Activated naive CD4-positive, alpha-beta T cell treated with anti-CD3 and anti-CD28 coated beads, Interleukin-2, amount 50 U/mL, for 24 hours (primary cell): Measurements from ENCODE around the gene AFDN.
"Not testable (repeated sequence)": the region's sequence is repeated elsewhere in the genome, so short reads cannot be mapped to it uniquely, and the experiment has no call there.

ENCODE experiments used
- H3K27ac Mint-ChIP-seq: one replicate; pipeline ENCODE4 v1.8.0; 2021; ENCODE audit warnings: mild to moderate bottlenecking, mixed read lengths
- H3K27me3 Mint-ChIP-seq: one replicate; pipeline ENCODE4 v1.8.0; 2021; ENCODE audit warnings: mixed read lengths
- H3K36me3 Mint-ChIP-seq: one replicate; pipeline ENCODE4 v1.8.0; 2021; ENCODE audit warnings: mixed read lengths
- H3K4me1 Mint-ChIP-seq: one replicate; pipeline ENCODE4 v1.8.0; 2021; ENCODE audit warnings: mixed read lengths
- H3K4me3 Mint-ChIP-seq: one replicate; pipeline ENCODE4 v1.8.0; 2021; ENCODE audit warnings: mild to moderate bottlenecking, mixed read lengths
- H3K9me3 Mint-ChIP-seq: one replicate; pipeline ENCODE4 v1.8.0; 2021; ENCODE audit warnings: mixed read lengths

AFDN gene

DNA sequence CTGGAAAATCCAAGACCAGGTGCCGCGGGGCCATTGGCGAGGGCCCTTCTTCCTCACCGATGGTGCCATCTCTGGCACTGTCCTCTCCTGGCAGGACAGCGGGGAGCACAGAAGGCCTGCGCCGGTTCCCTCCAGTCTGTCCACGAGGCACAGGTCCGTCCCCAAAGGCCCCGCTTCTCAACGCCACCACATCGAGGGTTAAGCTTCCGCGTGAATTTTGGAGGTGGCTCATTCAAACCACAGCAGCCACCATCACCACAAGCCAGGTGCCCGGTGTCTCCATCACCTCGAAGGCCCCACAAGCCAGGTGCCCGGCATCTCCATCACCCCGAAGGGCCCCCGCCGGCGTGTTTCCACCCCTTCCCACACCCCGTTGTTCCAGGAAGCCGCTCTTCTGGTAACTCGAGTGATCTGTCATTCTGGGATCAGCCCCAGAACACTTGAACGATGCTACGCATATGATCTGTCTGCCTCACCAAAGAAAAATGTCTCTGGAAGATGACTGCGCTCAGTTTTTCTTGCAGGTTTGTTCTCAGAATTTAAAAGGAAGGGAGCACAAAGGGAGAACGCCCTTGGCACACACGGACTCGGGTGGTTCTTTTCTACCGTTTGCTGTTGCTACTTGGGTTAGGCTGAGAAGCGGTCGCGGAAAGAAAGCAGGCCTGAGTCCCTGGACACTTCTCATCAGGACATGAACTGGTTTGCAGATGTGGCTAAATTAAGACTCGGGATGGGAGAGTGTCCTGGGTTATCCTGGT, 160.9 kb downstream of the AFDN start:
- no peak overlapping the region for H3K4me3 Mint-ChIP-seq
- peaks cover 1% of the 10 kb centered on the region for H3K27me3 Mint-ChIP-seq
- H3K27ac Mint-ChIP-seq = no peak overlapping the region
- H3K36me3 Mint-ChIP-seq = no peaks in the 10 kb centered on the region
- no peaks in the 10 kb centered on the region for H3K9me3 Mint-ChIP-seq
- H3K4me1 Mint-ChIP-seq = no peaks in the 10 kb centered on the region

DNA sequence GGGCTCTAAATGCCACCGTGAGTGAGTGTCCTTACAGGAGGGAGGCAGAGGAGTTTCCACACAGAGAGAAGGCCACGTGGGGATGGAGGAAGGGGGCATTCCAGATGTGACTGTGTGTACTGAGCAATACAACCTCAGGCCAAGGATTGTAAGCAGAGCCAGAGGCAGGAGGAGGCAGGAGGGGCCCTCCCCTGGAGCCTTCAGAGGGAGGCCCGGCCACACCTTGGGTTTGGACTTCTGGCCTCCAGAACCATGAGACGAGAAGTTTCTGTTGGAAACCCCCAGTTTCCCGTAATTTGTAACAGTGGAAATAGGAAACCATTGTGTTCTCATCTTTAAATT, 161.4 kb downstream of the AFDN start:
- Mint-ChIP-seq H3K9me3 (no peaks in the 10 kb centered on the region), H3K4me3 (no peak overlapping the region), H3K27me3 (no peaks in the 10 kb centered on the region), H3K4me1 (no peaks in the 10 kb centered on the region), H3K27ac (no peak overlapping the region), H3K36me3 (no peaks in the 10 kb centered on the region)

DNA sequence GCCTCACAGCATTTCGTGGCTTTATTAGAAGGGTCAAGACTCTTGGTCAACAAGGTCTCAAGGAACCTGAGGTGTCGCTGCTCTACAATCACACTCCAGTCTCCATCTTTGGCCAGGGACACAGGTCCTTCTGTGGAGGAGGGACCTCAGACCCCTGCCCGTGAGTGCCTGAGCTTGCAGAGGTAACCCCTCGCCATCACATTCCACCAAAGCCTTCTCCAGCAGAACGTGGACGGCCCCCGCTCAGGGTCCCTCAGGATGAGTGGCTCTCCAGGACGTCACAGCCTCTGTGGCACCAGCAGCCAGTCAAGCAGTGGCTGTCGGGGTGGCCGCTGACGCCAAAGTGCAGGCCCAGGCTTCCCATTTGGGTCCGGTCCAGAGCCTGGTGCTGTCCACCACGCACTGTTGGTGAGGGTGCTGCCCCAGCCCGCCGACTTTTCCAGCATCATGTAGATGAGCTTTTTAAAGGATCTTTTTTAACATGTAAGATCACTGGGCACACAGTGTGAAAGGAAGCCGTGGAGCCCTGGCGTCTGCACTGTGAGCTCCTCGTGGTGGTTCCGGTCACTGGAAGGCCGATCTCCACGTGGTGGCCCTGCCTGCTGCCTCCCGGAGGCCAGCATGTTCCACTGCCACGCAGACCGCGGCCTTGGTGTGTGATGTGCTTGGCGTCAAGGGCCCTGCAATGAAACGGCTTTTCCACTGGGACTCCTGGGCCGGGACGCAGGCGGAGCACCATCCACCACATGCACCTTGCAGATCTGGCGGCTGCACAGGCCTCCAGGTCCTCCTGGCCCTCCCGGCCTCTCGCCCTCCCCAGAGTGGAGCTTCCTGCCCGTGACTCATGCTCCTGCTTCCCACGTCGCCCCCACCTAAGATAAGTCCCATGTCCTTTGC, 162.5 kb downstream of the AFDN start:
- no peak overlapping the region for H3K4me3 Mint-ChIP-seq
- no peaks in the 10 kb centered on the region for H3K9me3 Mint-ChIP-seq

DNA sequence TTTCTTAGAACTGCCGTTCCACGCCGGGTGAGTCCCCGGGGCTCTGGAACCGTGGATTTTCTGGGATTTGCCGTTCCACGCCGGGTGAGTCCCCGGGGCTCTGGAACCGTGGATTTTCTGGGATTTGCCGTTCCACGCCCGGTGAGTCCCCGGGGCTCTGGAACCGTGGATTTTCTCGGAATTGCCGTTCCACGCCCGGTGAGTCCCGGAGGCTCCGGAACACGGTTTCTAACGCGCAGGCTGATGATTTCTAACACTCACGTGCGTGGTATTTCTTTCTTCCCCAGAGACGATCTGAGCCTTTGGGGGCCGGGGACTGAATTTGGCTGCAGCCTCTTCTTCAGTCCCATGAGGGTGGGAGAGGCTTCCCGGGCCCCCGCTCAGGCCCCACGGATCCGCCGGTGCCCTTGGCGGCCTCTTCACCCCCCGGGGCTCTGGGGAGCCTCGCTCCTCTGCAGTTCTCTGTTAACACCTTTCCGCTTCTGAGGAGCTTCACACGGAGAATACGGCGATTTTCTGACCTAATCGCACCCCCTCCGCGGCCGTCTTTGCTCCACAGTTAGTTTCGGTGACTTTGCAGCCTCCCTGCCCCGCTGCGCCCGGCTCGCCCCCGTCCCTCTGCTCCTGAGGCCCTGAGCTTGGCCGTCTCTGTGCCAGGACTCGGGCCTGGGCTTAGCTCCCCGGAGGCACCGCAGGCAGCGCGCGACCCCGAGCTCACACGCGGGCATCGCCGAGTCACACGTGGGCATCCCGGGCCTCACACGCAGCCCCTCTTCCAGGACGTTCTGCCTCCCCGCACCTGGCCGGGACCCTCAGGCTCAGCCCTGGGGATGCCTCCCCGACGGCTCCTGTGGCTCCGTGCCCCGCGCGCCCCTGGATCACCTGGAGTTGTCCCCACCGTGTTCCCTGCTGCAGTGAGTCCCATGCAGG, 163.6 kb downstream of the AFDN start:
- Mint-ChIP-seq H3K9me3 (no peaks in the 10 kb centered on the region), H3K4me1 (no peaks in the 10 kb centered on the region), H3K4me3 (no peak overlapping the region), H3K36me3 (no peaks in the 10 kb centered on the region), H3K27me3 (peaks cover 2% of the 10 kb centered on the region), H3K27ac (no peak overlapping the region)

More for the DNA sequence above, 162.5 kb downstream of the AFDN start:
- no peak overlapping the region for H3K27ac Mint-ChIP-seq
- peaks cover 2% of the 10 kb centered on the region for H3K27me3 Mint-ChIP-seq
- H3K36me3 Mint-ChIP-seq = no peaks in the 10 kb centered on the region
- H3K4me1 Mint-ChIP-seq = no peaks in the 10 kb centered on the region

DNA sequence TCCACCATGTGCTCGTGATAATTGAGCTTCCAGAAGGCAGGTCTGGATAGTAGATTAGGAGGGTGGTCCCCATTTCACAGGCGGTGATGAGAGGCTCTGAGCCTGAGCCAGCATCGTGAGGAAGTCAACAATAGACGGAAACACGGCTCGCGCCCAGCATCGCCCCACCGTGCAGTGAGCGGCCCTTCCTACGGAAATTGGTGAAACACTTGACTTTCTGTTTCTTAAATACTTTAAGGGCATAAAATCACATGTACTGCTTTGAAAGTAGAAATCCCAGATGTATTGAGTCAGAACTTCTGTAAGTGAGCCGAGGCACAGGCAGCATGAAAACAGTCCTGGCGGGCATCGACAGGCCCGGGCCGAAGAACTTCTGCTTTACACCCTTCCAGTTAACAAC, 166.5 kb downstream of the AFDN start:
- Mint-ChIP-seq H3K27me3 (peaks cover 4% of the 10 kb centered on the region), H3K27ac (no peak overlapping the region), H3K36me3 (no peaks in the 10 kb centered on the region), H3K4me1 (no peaks in the 10 kb centered on the region), H3K9me3 (no peaks in the 10 kb centered on the region), H3K4me3 (no peak overlapping the region)

DNA sequence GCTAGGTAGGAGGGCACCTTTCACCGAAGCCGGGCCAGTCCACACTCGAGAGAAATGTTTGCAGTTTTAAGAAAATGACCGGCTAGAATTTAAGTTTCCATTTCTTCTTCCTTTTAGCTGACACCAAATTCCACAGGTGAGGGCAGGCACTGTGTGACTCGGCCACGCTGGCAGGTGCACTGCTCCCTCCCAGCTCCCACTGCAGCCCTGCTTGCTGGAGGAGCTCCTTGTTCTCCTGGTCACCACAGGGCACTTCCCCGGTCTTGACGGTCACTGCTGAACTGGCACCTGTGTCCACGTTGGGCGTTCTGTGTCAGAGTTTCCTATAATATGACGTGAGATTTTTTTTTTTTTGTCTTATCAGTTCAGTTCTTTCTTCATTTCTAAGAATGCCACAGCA, 167.1 kb downstream of the AFDN start:
- Mint-ChIP-seq H3K27ac (no peak overlapping the region), H3K9me3 (no peaks in the 10 kb centered on the region), H3K36me3 (no peaks in the 10 kb centered on the region), H3K27me3 (peaks cover 4% of the 10 kb centered on the region), H3K4me3 (no peak overlapping the region), H3K4me1 (no peaks in the 10 kb centered on the region)

DNA sequence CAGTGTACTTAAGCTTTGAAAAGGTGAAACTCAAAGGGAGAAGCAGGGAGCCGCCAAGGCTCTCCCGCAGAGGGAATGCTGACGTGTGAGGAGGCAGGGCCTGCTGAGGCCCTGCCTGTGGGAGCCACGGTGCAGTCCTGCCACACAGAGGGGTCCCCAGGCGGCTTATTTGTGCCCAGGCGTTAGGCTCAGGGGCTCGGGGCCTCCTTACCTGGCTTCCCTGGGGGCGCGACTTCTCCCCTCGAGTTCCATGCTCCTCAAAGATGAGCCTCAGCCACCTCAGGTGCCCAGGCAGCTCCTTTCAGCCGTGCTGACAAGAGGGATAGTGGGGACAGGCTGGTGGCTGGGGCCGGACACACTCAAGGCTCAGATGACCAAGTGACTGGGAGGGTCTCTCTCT, 168.6 kb downstream of the AFDN start:
- H3K27me3 Mint-ChIP-seq = peaks cover 4% of the 10 kb centered on the region
- H3K4me3 Mint-ChIP-seq = no peak overlapping the region
- no peak overlapping the region for H3K27ac Mint-ChIP-seq
- no peaks in the 10 kb centered on the region for H3K4me1 Mint-ChIP-seq
- H3K9me3 Mint-ChIP-seq = no peaks in the 10 kb centered on the region
- H3K36me3 Mint-ChIP-seq = no peaks in the 10 kb centered on the region

DNA sequence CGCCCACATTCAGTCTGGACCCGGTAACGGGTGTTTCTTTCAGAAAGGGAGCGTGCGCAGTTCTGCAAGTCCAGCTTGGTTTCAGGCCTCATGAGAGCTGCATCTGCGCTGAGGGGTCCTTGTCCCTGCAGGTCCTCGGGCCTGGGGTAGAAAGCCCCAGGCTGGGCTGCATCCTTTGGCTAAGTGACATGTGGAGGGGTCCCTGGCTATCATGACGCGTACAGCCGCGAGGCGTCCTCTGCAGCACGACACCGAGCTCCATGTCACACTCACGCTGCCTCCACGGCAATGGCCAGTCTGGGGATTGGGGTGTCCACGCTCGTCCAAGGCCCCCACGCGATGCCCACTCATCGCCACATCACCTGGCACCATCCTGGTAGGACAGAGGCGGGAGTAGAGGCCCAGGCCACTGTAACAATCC, 169.0 kb downstream of the AFDN start:
- Mint-ChIP-seq H3K4me1 (no peaks in the 10 kb centered on the region), H3K9me3 (no peaks in the 10 kb centered on the region), H3K36me3 (no peaks in the 10 kb centered on the region), H3K27me3 (peaks cover 4% of the 10 kb centered on the region), H3K4me3 (no peak overlapping the region), H3K27ac (no peak overlapping the region)

DNA sequence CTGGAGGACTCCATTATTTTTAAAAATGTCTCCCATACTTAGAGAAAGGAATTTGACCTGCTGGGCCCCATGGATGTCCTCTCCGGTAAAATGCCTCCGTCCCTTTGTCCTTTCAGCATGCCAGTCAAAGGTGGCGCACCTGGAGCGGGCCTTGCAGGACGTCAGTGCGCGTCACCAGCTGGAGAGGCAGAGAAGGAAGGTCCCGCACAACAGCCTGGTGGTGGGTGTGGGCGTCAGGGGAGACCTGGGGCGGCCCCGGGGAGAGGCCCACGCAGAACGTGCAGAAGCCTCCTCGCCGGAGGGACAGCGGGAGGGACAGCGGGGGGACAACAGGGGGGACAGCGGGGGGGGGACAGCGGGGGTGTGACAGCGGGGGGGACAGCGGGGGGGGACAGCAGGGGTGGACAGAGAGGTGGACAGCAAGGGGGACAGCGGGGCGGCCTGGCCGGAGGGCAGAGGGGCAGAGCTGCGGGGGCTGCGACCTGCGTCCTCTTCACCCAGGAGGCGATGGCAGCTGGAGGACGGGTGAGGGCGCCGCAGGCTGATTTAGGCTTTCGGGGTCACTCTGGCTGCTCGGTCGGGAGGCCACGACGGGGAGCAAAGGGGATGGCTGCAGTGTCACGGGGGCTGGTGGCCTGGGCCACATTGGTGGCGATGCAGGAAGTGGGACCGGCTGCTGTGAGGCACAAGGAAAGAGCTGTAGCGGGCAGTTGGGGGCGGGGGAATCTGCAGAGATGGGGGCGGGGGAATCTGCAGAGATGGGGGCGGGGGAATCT, 169.9 kb downstream of the AFDN start:
- Mint-ChIP-seq H3K27me3 (peaks cover 4% of the 10 kb centered on the region), H3K27ac (no peak overlapping the region), H3K4me3 (no peak overlapping the region)

DNA sequence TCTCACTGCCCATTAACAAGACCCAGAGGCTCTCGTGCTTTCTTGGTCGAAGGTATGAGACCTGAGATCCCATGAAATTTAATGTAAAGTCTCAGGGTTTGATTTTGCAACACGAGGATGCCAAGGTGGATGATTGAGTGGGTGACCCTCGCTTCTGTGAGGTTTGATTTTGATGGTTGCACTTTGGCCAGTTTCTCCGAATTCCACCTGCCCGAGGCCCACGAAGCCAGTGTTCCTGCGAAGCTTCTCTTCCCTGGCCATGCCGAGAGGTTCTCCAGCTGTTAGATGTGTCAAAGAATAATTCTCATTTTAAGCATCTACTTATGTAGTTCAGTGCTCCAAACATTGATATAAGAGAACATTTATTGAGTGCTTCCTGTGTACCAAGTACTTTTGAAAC, 170.9 kb downstream of the AFDN start, which contains the start of gene KIF25:
TSS of gene KIF25 (plus strand) at position 30 of the 400 bp plus-strand sequence. CDS start 31,915 bp downstream, outside the sequence.
- H3K36me3 Mint-ChIP-seq = no peaks in the 10 kb centered on the region
- no peaks in the 10 kb centered on the region for H3K9me3 Mint-ChIP-seq
- H3K4me1 Mint-ChIP-seq = no peaks in the 10 kb centered on the region
- H3K4me3 Mint-ChIP-seq = no peak within 1 kb of the TSS
- H3K27ac Mint-ChIP-seq = no peak within 1 kb of the TSS
- peaks cover 4% of the 10 kb centered on the region for H3K27me3 Mint-ChIP-seq

More for the DNA sequence above, 169.9 kb downstream of the AFDN start:
- H3K36me3 Mint-ChIP-seq = no peaks in the 10 kb centered on the region
- H3K4me1 Mint-ChIP-seq = no peaks in the 10 kb centered on the region
- H3K9me3 Mint-ChIP-seq = no peaks in the 10 kb centered on the region

DNA sequence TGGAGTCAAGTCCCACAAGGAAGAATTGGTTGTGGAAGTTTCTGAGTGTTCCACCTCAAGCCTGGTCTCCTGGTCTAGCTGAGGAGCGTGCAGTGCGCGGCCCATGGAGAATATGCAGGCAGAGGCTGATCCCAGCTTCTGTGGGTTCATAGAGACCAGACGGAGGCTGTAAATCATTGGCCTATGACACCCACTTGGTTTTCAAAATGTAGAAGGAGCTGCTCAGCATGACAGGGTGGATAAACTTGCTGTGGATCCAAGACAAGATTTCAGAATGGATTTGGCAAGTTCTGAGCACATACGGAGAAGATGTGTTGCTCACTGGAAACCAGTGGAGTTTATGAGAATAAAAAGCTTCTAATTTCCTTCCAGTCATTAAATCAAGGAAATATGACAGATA, 171.5 kb downstream of the AFDN start:
- H3K4me3 Mint-ChIP-seq = no peak overlapping the region
- H3K36me3 Mint-ChIP-seq = no peaks in the 10 kb centered on the region
- no peaks in the 10 kb centered on the region for H3K4me1 Mint-ChIP-seq
- peaks cover 4% of the 10 kb centered on the region for H3K27me3 Mint-ChIP-seq
- H3K9me3 Mint-ChIP-seq = no peaks in the 10 kb centered on the region
- H3K27ac Mint-ChIP-seq = no peak overlapping the region

DNA sequence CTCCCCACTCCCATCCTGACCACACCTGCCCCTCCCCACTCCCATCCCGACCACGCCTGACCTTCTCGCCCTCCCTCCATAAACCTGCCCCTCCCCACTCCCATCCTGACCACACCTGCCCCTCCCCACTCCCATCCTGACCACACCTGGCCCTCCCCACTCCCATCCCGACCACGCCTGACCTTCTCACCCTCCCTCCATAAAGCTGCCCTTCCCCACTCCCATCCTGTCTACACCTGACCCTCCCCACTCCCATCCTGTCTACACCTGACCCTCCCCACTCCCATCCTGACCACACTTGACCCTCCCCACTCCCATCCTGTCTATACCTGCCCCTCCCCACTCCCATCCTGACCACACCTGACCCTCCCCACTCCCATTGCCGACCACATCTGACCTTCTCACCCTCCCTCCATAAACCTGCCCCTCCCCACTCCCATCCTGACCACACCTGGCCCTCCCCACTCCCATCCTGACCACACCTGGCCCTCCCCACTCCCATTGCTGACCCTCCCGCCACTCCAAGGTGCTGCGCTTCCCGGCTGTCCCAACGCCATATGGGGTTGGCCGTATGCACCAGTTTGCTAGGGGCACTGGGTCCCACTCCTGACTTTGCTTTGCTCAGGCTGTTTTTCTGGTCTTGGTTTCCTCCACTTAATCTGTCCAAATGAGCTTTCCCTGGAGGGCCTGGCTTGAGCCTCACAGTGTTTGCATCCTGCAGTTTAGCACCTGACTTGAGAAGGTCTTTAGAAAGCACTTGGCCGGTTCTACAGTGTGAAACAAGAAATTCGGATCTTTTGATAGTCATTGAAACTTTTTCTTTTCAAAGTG, 173.7 kb downstream of the AFDN start:
- Mint-ChIP-seq H3K4me3 (no peak overlapping the region), H3K36me3 (no peaks in the 10 kb centered on the region), H3K27ac (no peak overlapping the region), H3K27me3 (peaks cover 2% of the 10 kb centered on the region), H3K4me1 (no peaks in the 10 kb centered on the region), H3K9me3 (no peaks in the 10 kb centered on the region)

DNA sequence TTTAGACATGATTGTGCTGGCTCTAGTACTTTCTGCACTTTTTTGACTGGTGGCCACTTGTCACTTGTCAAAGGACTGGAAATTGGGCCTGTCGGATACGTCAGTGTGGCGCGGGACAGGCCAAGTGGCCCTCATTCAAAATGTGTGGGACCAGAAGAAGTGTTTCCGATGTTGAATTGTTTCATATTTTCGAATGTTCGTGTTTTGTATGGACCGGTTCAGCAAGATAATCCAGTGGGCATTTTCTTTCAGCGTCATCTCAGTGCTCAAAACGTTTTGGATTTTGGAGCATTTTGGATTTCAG, 174.3 kb downstream of the AFDN start:
- Mint-ChIP-seq H3K9me3 (no peaks in the 10 kb centered on the region), H3K27me3 (peaks cover 2% of the 10 kb centered on the region), H3K36me3 (no peaks in the 10 kb centered on the region), H3K4me1 (no peaks in the 10 kb centered on the region), H3K4me3 (no peak overlapping the region), H3K27ac (no peak overlapping the region)

DNA sequence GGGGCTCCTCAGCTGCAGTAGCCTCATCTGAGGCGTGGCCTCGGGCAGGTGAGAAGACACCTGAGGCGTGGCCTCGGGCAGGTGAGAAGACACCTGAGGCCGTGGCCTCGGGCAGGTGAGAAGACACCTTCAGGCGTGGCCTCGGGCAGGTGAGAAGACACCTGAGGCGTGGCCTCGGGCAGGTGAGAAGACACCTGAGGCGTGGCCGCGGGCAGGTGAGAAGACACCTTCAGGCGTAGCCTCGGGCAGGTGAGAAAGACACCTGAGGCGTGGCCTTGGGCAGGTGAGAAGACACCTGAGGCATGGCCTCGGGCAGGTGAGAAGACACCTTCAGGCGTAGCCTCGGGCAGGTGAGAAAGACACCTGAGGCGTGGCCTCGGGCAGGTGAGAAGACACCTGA, 174.8 kb downstream of the AFDN start:
- H3K27me3 Mint-ChIP-seq, H3K4me1 Mint-ChIP-seq, H3K9me3 Mint-ChIP-seq, H3K27ac Mint-ChIP-seq, H3K4me3 Mint-ChIP-seq, H3K36me3 Mint-ChIP-seq: not testable (repeated sequence)
